Skeletal muscle satellite cell (primary cell): ENCODE measurements around the gene ICAM5. TPM values are rescaled to one million over a fixed set of nuclear protein-coding genes. Genes with fewer than 3 reads are reported as not detected.

Experiments used
- H3K27me3 ChIP-seq: 2 replicates; pipeline ENCODE4 v1.7.0; 2013; ENCODE audit warnings: low read length; ENCODE audit not compliant: control insufficient read depth, insufficient read depth
- H3K36me3 ChIP-seq: 2 replicates; pipeline ENCODE4 v1.7.0; 2013; ENCODE audit warnings: mild to moderate bottlenecking, control low read depth, low read length; ENCODE audit not compliant: insufficient read depth
- H3K4me1 ChIP-seq: 2 replicates; pipeline ENCODE4 v1.7.0; 2013; ENCODE audit warnings: low read length; ENCODE audit not compliant: control insufficient read depth, insufficient read depth
- H3K4me2 ChIP-seq: 2 replicates; pipeline ENCODE4 v1.7.0; 2013; ENCODE audit warnings: mild to moderate bottlenecking, low read length
- H3K4me3 ChIP-seq: 2 replicates; pipeline ENCODE4 v1.7.0; 2013; ENCODE audit warnings: low read length
- H3K9ac ChIP-seq: 2 replicates; pipeline ENCODE4 v1.7.0; 2013; ENCODE audit warnings: mild to moderate bottlenecking, low read depth, low read length, moderate library complexity
- H3K9me3 ChIP-seq: replicated peaks from 2 replicates; pipeline ENCODE4 v1.7.0; 2013; ENCODE audit warnings: mild to moderate bottlenecking, control low read depth, low read length
- small RNA-seq: library from RNA; depleted of rRNA; stranded (forward); fragments of <200 nt; gene quantifications from one replicate; pipeline ENCODE3, GENCODE V24; 2012

The ICAM5 gene

DNA sequence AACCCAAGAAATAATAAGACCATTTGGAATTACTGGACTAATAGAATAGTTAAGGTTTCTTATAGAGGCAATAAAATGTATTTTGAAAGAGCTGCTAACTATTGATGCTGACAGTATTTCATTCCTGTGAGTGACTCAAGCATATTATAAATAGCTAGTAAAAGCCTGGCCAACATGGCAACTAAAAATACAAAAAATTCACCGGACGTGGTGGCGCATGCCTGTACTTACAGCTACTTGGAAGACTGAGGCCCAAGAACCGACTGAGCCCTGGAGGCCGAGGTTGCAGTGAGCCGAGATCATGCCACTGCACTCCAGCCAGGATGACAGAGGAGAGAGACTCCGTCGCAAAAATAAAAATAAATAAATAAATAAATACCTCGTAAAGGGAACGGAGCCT is 55.0 kb downstream of the ICAM5 start:
- Histone ChIP-seq H3K9ac (no peak overlapping the region), H3K4me3 (no peak overlapping the region), H3K4me1 (peaks cover 6% of the 10 kb centered on the region), H3K36me3 (peaks cover 1% of the 10 kb centered on the region), H3K9me3 (no peaks in the 10 kb centered on the region), H3K27me3 (no peaks in the 10 kb centered on the region), H3K4me2 (no peak overlapping the region)

Small RNAs within 50 kb of the gene (small RNA-seq; reads per million reads assigned to genes)
- not detected for gene AC011511.1
- not detected for gene AC011511.4
